Measurements from ENCODE around the gene ZMPSTE24. TPM values are rescaled to one million over a fixed set of nuclear protein-coding genes. Genes with fewer than 3 reads are reported as not detected.

The ZMPSTE24 gene
- total and polyA plus RNA-seq, 12 donors = 14.2 to 100 (median 42.2) TPM

DNA sequence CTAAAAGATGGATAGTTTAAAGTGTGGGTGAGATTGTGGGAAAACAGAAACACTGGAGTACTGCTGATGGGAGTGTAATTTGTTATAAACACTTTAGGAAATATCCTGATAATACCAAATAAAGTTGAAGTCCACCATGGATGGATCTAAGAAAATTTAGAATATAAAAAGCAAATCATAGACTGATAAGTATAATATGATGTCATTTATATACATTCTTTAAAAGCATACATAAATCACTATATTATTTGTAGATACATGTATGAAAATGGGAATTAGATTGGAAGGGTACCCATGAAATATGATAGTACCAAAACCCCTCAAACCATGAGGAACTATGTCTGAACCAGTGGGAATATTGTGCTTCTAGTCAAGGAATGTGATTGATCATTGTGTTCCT is 7.9 kb downstream of the ZMPSTE24 start:
- no peak overlapping the region for H3K27ac ChIP-seq
- peaks cover 0 to 59% of the 10 kb centered on the region in 2 donors for H3K36me3 ChIP-seq (replicated peaks in 1 of 2)
- no peaks in the 10 kb centered on the region for H3K27me3 ChIP-seq
- intact Hi-C loops (cut with DNase I) = no loop called here
- DNase-seq = no peak
- H3K4me1 ChIP-seq (replicated peaks in 1 of 2) = peaks cover 17 to 41% of the 10 kb centered on the region in 2 donors
- no peak overlapping the region for H3K4me3 ChIP-seq
- H3K9me3 ChIP-seq (replicated peaks in 1 of 3) = no peaks in the 10 kb centered on the region
- TF ChIP-seq POLR2A (IDR thresholded peaks at IDR 0.05) = no peak
- TF ChIP-seq, protein P1, sequence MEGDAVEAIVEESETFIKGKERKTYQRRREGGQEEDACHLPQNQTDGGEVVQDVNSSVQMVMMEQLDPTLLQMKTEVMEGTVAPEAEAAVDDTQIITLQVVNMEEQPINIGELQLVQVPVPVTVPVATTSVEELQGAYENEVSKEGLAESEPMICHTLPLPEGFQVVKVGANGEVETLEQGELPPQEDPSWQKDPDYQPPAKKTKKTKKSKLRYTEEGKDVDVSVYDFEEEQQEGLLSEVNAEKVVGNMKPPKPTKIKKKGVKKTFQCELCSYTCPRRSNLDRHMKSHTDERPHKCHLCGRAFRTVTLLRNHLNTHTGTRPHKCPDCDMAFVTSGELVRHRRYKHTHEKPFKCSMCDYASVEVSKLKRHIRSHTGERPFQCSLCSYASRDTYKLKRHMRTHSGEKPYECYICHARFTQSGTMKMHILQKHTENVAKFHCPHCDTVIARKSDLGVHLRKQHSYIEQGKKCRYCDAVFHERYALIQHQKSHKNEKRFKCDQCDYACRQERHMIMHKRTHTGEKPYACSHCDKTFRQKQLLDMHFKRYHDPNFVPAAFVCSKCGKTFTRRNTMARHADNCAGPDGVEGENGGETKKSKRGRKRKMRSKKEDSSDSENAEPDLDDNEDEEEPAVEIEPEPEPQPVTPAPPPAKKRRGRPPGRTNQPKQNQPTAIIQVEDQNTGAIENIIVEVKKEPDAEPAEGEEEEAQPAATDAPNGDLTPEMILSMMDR (IDR thresholded peaks at IDR 0.05) = no peak

DNA sequence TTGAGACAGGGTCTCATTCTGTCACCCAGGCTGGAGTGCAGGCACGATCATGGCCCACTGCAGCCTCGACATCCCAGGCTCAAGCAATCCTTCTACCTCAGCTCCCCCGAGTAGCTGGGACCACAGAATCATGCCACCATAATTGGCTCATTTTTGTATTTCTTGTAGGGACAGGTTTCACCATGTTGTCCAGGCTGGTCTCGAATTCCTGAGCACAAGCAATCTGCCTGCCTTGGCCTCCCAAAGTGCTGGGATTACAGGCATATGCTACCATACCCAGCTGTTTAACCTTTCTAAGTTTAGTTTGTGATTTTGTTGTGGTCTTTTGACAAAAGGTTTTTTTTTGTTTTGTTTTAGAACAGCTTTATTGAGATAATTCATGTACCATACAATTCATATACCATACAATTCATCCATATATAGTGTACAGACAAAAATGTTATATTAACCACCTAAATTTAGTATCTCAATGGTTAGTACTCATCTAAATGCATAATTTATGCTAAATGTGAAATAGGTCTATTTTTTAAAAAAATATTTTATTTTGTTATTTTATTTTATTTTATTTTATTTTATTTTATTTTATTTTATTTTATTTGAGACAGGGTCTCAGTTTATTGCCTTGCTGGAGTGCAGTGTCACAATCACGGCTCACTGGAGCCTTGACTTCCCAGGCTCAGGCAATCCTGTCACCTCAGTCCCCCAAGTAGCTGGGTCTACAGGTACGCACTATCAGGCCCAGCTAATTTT is 8.9 kb downstream of the ZMPSTE24 start:
- no peaks in the 10 kb centered on the region for H3K27me3 ChIP-seq
- H3K36me3 ChIP-seq (replicated peaks in 1 of 2) = peaks cover 0 to 56% of the 10 kb centered on the region in 2 donors
- 91 to 95% (median 94%) methylated on average over 6 of the region's 6 CpGs for WGBS, 4 donors
- no peak overlapping the region for H3K4me3 ChIP-seq
- H3K4me1 ChIP-seq (replicated peaks in 1 of 2) = peaks cover 17 to 34% of the 10 kb centered on the region in 2 donors
- peak overlapping the region in 4 of 5 donors; percentile 42 to 86 (median 52) for H3K27ac ChIP-seq
- DNase-seq = no peak
- intact Hi-C loops (cut with DNase I) = no loop called here
- H3K9me3 ChIP-seq (replicated peaks in 1 of 3) = no peaks in the 10 kb centered on the region
- TF ChIP-seq, protein P1 (IDR thresholded peaks at IDR 0.05) = no peak
- TF ChIP-seq POLR2A (IDR thresholded peaks at IDR 0.05) = no peak

DNA sequence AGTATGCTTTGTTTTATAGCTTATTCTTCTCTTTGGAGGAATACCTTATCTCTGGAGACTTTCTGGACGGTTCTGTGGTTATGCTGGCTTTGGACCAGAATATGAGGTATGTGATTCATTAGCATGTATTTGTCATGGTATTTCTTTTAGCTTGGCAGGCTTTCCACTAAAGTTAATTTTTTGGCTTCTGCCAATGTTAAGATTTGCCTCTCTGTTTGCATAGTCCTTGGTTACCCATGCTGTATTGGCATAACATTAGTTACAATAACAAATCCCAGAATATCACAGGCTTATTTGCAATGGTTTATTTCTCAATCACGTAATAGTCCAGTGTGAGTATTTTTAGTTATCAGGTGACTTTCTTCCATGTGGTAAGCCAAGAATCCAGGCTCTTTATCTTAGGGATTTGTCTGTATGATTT is 9.7 kb downstream of the ZMPSTE24 start:
- H3K9me3 ChIP-seq (replicated peaks in 1 of 3) = no peaks in the 10 kb centered on the region
- 23 to 48% (median 33%) methylated on average over 2 of the region's 2 CpGs for WGBS, 4 donors
- peaks cover 0 to 48% of the 10 kb centered on the region in 2 donors for H3K36me3 ChIP-seq (replicated peaks in 1 of 2)
- TF ChIP-seq POLR2A (IDR thresholded peaks at IDR 0.05) = no peak
- TF ChIP-seq, protein P1 (IDR thresholded peaks at IDR 0.05) = no peak
- intact Hi-C loops (cut with DNase I) = no loop called here
- H3K27ac ChIP-seq = peak overlapping the region in 4 of 5 donors; percentile 42 to 86 (median 52)
- H3K27me3 ChIP-seq = no peaks in the 10 kb centered on the region
- H3K4me1 ChIP-seq (replicated peaks in 1 of 2) = peaks cover 17 to 31% of the 10 kb centered on the region in 2 donors
- H3K4me3 ChIP-seq = no peak overlapping the region
- DNase-seq = peak in 5 of 7 donors; percentile 28 to 57 (median 48)

DNA sequence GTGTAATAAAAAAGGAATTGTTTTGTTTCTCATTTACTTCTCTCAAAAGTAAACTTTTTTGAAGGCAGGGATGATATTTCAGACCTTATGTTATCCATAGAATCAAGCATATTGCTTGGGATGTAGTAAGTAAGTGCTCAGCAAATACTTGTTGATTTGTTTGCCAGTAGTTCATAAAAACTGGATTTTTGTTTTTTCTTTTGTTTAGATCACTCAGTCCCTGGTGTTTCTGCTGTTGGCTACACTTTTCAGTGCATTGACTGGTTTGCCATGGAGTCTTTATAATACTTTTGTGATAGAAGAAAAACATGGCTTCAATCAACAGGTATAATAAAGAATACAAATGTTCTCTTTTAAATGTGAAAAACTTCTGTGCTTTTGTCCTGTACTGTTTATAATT is 10.2 kb downstream of the ZMPSTE24 start:
- DNase-seq = no peak
- peak overlapping the region in 2 of 5 donors; percentile 65 to 86 for H3K27ac ChIP-seq
- no peak overlapping the region for H3K4me3 ChIP-seq
- intact Hi-C loops (cut with DNase I) = no loop called here
- TF ChIP-seq, protein P1 (IDR thresholded peaks at IDR 0.05) = no peak
- no peak for TF ChIP-seq POLR2A (IDR thresholded peaks at IDR 0.05)
- H3K36me3 ChIP-seq (replicated peaks in 1 of 2) = peaks cover 0 to 43% of the 10 kb centered on the region in 2 donors
- no peaks in the 10 kb centered on the region for H3K27me3 ChIP-seq
- peaks cover 17 to 27% of the 10 kb centered on the region in 2 donors for H3K4me1 ChIP-seq (replicated peaks in 1 of 2)
- H3K9me3 ChIP-seq (replicated peaks in 1 of 3) = no peaks in the 10 kb centered on the region

Data from adrenal gland (tissue), 12 donors.